ENCODE data around the gene ARHGAP42.

- TF ChIP-seq EZH2 (IDR thresholded peaks at IDR 0.05; ENCODE audit: insufficient read depth, poor library complexity, severe bottlenecking) = no peak
- TF ChIP-seq EZH2phosphoT487 (IDR thresholded peaks at IDR 0.05; ENCODE audit: insufficient read depth, low read depth) = no peak
These were observed 233.5 kb downstream of the ARHGAP42 start for GRCh38 chr11:100920593-100920992.
